Gastroesophageal sphincter (tissue), 4 donors: ENCODE measurements around the gene MED9. TPM values are rescaled to one million over a fixed set of nuclear protein-coding genes. Genes with fewer than 3 reads are reported as not detected.
A peak's percentile ranks its signal among the peaks of the same experiment; 100 is the strongest.

Experiments
- ATAC-seq: fragments of 150-250 bp; one replicate; pipeline ENCODE4 v1.9.1; 2016; ENCODE audit warnings: mild to moderate bottlenecking, moderate library complexity
- H3K27ac ChIP-seq, 4 donors: fragments of 200-600 bp; sonication (generic) in 3 of 4; 1 replicate in 3 of 4; 2 replicates in 1 of 4; pipeline ENCODE4 v1.5.1; 2016 to 2019
- H3K27me3 ChIP-seq: fragments of 200-600 bp; sonication (generic); one replicate; pipeline ENCODE4 v1.5.1; 2019
- H3K36me3 ChIP-seq, 2 donors: fragments of 200-600 bp; sonication (generic); one replicate each; pipeline ENCODE4 v1.5.1; 2019; ENCODE audit warnings: control low read depth in 1 of 2
- H3K4me1 ChIP-seq, 3 donors: fragments of 200-600 bp; sonication (generic); 1 replicate in 2 of 3; 2 replicates in 1 of 3; pipeline ENCODE4 v1.5.1; 2016 to 2019; ENCODE audit warnings: control low read depth in 2 of 3
- H3K4me3 ChIP-seq, 2 donors: fragments of 200-600 bp; sonication (generic); one replicate each; pipeline ENCODE4 v1.5.1; 2019; ENCODE audit warnings: mild to moderate bottlenecking in 1 of 2, moderate library complexity in 1 of 2
- H3K9me3 ChIP-seq, 3 donors: fragments of 200-600 bp; sonication (generic); one replicate each; pipeline ENCODE4 v1.5.1; 2017 to 2019; ENCODE audit warnings: control low read depth in 2 of 3
- CTCF ChIP-seq, 4 experiments: fragments of 200-600 bp in 2 of 4; fragments of 450-650 bp in 2 of 4; sonication (generic) in 1 of 4; IDR thresholded peaks; one replicate each; pipeline ENCODE4 v1.5.1; 2017 to 2019; ENCODE audit warnings: antibody characterized with exemption in 4 of 4, mild to moderate bottlenecking in 2 of 4, moderate library complexity in 2 of 4
- EP300 ChIP-seq: sonication (generic); formaldehyde crosslinking; IDR thresholded peaks from one replicate; pipeline ENCODE4 v1.6.1; 2017; ENCODE audit warnings: antibody characterized with exemption, mild to moderate bottlenecking
- POLR2A ChIP-seq, 2 donors: fragments of 450-650 bp; IDR thresholded peaks; one replicate each; pipeline ENCODE4 v1.6.1; 2017; ENCODE audit warnings: antibody characterized with exemption in 2 of 2, mild to moderate bottlenecking in 2 of 2, moderate library complexity in 1 of 2
- POLR2AphosphoS5 ChIP-seq: sonication (generic); formaldehyde crosslinking; IDR thresholded peaks from one replicate; pipeline ENCODE4 v1.6.1; 2017; ENCODE audit warnings: antibody characterized with exemption
- WGBS, 2 donors: methylation state at CpG; one replicate each; pipeline ENCODE4 v1.1.5; 2018; ENCODE audit warnings: low coverage in 1 of 2; 5-methylcytosine and 5-hydroxymethylcytosine counted together
- total RNA-seq, 4 donors: library from RNA; depleted of rRNA; stranded (reverse); fragments of >200 nt; gene quantifications; one replicate each; pipeline ENCODE4 v1.1.0, GENCODE V29; 2016

MED9 gene
- total RNA-seq, 4 donors from 2014 or later, result 9.1 to 19.5 (median 16.6) TPM

- no peak for ATAC-seq
- no CpG with 5 or more reads among the region's 65 CpGs for WGBS, 2 donors
- no peak for TF ChIP-seq POLR2A (IDR thresholded peaks at IDR 0.05)
- TF ChIP-seq CTCF (IDR thresholded peaks at IDR 0.05), result no peak
- no peak for TF ChIP-seq POLR2AphosphoS5
- no peak for TF ChIP-seq EP300
- Histone ChIP-seq H3K4me1 (peaks cover 0 to 26% (median 15%) of the 10 kb centered on the region in 3 donors), H3K4me3 (peak overlapping the region; percentile 56 to 73), H3K27ac (peak overlapping the region in 3 of 4 donors; percentile 75 to 87 (median 82)), H3K27me3 (no peaks in the 10 kb centered on the region), H3K36me3 (peaks cover 0 to 28% of the 10 kb centered on the region in 2 donors), H3K9me3 (no peaks in the 10 kb centered on the region)
Observed at GRCh38 chr17:17495536-17496188, 18.9 kb downstream of the MED9 start.

- H3K36me3 ChIP-seq, result peaks cover 0 to 21% of the 10 kb centered on the region in 2 donors
- H3K27me3 ChIP-seq, result no peaks in the 10 kb centered on the region
- peak in 3 of 4 experiments; percentile 93 to 99 (median 96) for TF ChIP-seq CTCF (IDR thresholded peaks at IDR 0.05)
- TF ChIP-seq POLR2AphosphoS5, result peak; percentile 83
- no peak for TF ChIP-seq EP300
- peak; percentile 92 to 93 for TF ChIP-seq POLR2A (IDR thresholded peaks at IDR 0.05)
- peak within 1 kb of the TSS; percentile 56 to 73 for H3K4me3 ChIP-seq
- ATAC-seq, result peak; percentile 94
- no CpG with 5 or more reads among the region's 93 CpGs for WGBS, 2 donors
- no peaks in the 10 kb centered on the region for H3K9me3 ChIP-seq
- peaks cover 0 to 26% (median 15%) of the 10 kb centered on the region in 3 donors for H3K4me1 ChIP-seq
- H3K27ac ChIP-seq, result peak within 1 kb of the TSS; percentile 31 to 90 (median 84)
Observed at GRCh38 chr17:17496189-17497064, 19.6 kb downstream of the MED9 start, which contains the start of gene RASD1. Gene RASD1 (minus strand): TSS chr17:17496395. CDS start chr17:17496181, 214 bp downstream.

- 45 to 67% methylated on average over 1 to 4 of the region's 19 CpGs for WGBS, 2 donors
- Histone ChIP-seq H3K4me3 (peak overlapping the region in 1 of 2 donors; percentile 73), H3K27ac (peak overlapping the region in 3 of 4 donors; percentile 82 to 90 (median 87)), H3K4me1 (peaks cover 0 to 26% (median 15%) of the 10 kb centered on the region in 3 donors), H3K36me3 (peaks cover 0 to 13% of the 10 kb centered on the region in 2 donors), H3K9me3 (no peaks in the 10 kb centered on the region), H3K27me3 (no peaks in the 10 kb centered on the region)
- no peak for ATAC-seq
- TF ChIP-seq POLR2A (IDR thresholded peaks at IDR 0.05) (no peak), POLR2AphosphoS5 (no peak), CTCF (IDR thresholded peaks at IDR 0.05) (no peak), EP300 (no peak)
Observed at GRCh38 chr17:17497065-17497844, 20.5 kb downstream of the MED9 start.

- Histone ChIP-seq H3K9me3 (no peaks in the 10 kb centered on the region), H3K36me3 (peaks cover 0 to 5% of the 10 kb centered on the region in 2 donors), H3K4me3 (no peak overlapping the region), H3K4me1 (peaks cover 0 to 26% (median 15%) of the 10 kb centered on the region in 3 donors), H3K27me3 (no peaks in the 10 kb centered on the region), H3K27ac (no peak overlapping the region)
- ATAC-seq, result no peak
- TF ChIP-seq POLR2A (IDR thresholded peaks at IDR 0.05), result no peak
- TF ChIP-seq EP300, result no peak
- no peak for TF ChIP-seq CTCF (IDR thresholded peaks at IDR 0.05)
- TF ChIP-seq POLR2AphosphoS5, result no peak
- 83 to 90% methylated on average over 1 to 2 of the region's 10 CpGs for WGBS, 2 donors
Observed at GRCh38 chr17:17497845-17498520, 21.2 kb downstream of the MED9 start.
